GM12892 (cell line): ENCODE measurements around the gene GNAQ.
"Not testable (repeated sequence)": the region's sequence is repeated elsewhere in the genome, so short reads cannot be mapped to it uniquely, and the experiment has no call there.

Experiments used
- POLR2A ChIP-seq: IDR thresholded peaks from 2 replicates; pipeline ENCODE4 v1.6.1; 2011; ENCODE audit warnings: low read depth, low read length, control low read depth
- POLR2AphosphoS5 ChIP-seq: IDR thresholded peaks from 2 replicates; pipeline ENCODE4 v1.6.1; 2011; ENCODE audit warnings: low read depth, low read length, control low read depth

DNA sequence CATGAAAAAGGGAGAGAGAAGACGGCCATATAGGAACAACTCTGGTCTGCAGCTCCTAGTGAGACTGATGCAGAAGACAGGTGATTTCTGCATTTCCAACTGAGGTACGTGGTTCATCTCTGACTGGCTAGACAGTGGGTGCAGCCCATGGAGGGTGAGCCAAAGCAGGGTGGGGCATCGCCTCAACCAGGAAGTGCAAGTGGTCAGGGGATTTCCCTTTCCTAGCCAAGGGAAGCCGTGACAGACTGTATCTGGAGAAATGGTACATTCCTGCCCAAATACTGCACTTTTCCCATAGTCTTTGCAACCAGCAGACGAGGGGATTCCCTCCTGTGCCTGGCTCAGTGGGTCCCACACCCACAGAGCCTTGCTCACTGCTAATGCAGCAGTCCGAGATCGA is 22.6 kb upstream of the GNAQ start:
- not testable (repeated sequence) for TF ChIP-seq POLR2A, POLR2AphosphoS5
